A549 (cell line): ENCODE measurements around the gene DTNB.

Experiments
- CEBPB ChIP-seq, 2 experiments: fragments of >200 bp in 1 of 2; sonication (Bioruptor Twin) in 1 of 2; formaldehyde crosslinking in 1 of 2; IDR thresholded peaks; 2 replicates each; pipeline ENCODE4 v1.6.1; 2012 to 2016
- CHD2 ChIP-seq: fragments of 150-350 bp; IDR thresholded peaks from 2 replicates; pipeline ENCODE4 v1.6.1; 2014; ENCODE audit warnings: low read length; ENCODE audit not compliant: partially characterized antibody
- CHD4 ChIP-seq: fragments of 200-600 bp; sonication (generic); IDR thresholded peaks from 2 replicates; pipeline ENCODE4 v1.6.1; 2016; ENCODE audit warnings: antibody characterized with exemption, mild to moderate bottlenecking, borderline replicate concordance
- CTCF ChIP-seq: fragments of >200 bp; sonication (Bioruptor Twin); formaldehyde crosslinking; IDR thresholded peaks from 3 replicates; pipeline ENCODE4 v1.5.1; 2016
- JUN ChIP-seq, 2 experiments: fragments of >200 bp; sonication (Bioruptor Twin); formaldehyde crosslinking; IDR thresholded peaks; 2 replicates in 1 of 2; 3 replicates in 1 of 2; pipeline ENCODE4 v1.6.1; 2016 to 2017
- POLR2A ChIP-seq: IDR thresholded peaks from 2 replicates; pipeline ENCODE4 v1.6.1; 2012; ENCODE audit warnings: mild to moderate bottlenecking, low read length
- RAD21 ChIP-seq, 2 experiments: fragments of >200 bp in 1 of 2; sonication (Bioruptor Twin) in 1 of 2; formaldehyde crosslinking in 1 of 2; IDR thresholded peaks in 1 of 2; conservative IDR thresholded peaks in 1 of 2; 2 replicates in 1 of 2; 3 replicates in 1 of 2; pipeline ENCODE4 v1.6.1; 2012 to 2018; ENCODE audit warnings: inconsistent platforms in 1 of 2
- RARB ChIP-seq: fragments of 250-450 bp; sonication (Bioruptor Pico); IDR thresholded peaks from 2 replicates; pipeline ENCODE4 v1.8.0; 2021; ENCODE audit warnings: mild to moderate bottlenecking, moderate library complexity
- RCOR1 ChIP-seq: fragments of 150-350 bp; IDR thresholded peaks from 2 replicates; pipeline ENCODE4 v1.6.1; 2014; ENCODE audit warnings: antibody characterized with exemption, low read length, low read depth
- RFX5 ChIP-seq: fragments of 450-650 bp; IDR thresholded peaks from 2 replicates; pipeline ENCODE4 v1.7.1; 2014; ENCODE audit warnings: antibody characterized with exemption, mild to moderate bottlenecking, moderate library complexity
- SREBF2 ChIP-seq: fragments of 450-650 bp; IDR thresholded peaks from 2 replicates; pipeline ENCODE4 v1.6.1; 2014; ENCODE audit warnings: mild to moderate bottlenecking, moderate library complexity

GRCh38 chr2:25354116-25354515, 319.3 kb downstream of the DTNB start:
- TF ChIP-seq CTCF (no peak), CHD4 (no peak), JUN (IDR thresholded peaks at IDR 0.05) (no peak), RAD21 (conservative IDR thresholded peaks at IDR 0.05 in 1 of 2, IDR thresholded peaks at IDR 0.05 in 1 of 2) (no peak), POLR2A (no peak), CEBPB (IDR thresholded peaks at IDR 0.05) (no peak), SREBF2 (no peak), RFX5 (no peak), RCOR1 (no peak), CHD2 (no peak), RARB (CRISPR knock-in tag) (no peak)
